ENCODE results near the gene CNN2. TPM values are rescaled to one million over a fixed set of nuclear protein-coding genes. Genes with fewer than 3 reads are reported as not detected.

CNN2 gene
- total and polyA plus RNA-seq, 2 of the 13 experiments (the other 11 are each of a cell fraction or from before 2014, with no cell fraction given) = 63.6 to 70.0 TPM

DNA sequence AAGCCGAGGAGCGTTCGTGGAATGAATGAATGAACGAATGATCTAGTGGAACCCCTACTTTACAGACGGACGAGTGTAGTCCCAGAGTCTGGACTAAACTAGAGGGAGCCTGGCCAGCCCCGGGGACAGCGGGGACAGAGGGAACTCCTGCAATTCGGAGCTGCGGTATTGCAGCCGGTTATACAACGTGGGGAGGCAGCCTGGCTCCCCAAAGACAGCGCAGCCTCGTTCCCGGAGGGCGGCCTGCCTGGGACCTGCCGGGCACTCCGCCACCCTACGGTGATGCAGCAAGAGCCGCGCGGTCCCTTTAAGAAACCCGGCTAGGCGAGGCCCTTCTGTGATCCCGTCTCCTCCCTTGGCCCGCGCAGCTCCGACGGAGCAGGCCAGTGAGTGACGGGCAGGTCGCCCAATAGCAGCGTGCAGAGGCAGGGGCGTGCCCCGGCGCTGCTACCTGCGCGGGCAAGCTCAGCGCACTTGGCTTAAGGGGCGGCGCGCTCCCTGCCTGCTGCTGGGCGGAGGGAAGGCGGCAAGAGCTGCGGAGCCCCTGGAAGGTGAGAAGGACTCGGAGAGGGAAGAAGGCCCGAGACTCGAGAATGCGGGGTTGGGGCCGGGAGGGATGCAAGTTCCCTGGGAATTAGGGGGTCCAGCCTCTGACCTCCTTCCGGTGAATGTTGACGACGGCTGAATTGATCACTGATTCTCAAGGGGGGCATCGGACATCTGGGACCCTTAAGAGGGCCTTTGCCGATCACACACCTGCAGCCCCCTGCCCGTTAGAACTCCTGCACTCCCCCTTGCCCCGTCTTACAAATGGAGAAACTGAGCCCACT is 13.5 kb downstream of the CNN2 start, which contains the start of gene ABCA7 (continued):
- TF ChIP-seq, protein P1, sequence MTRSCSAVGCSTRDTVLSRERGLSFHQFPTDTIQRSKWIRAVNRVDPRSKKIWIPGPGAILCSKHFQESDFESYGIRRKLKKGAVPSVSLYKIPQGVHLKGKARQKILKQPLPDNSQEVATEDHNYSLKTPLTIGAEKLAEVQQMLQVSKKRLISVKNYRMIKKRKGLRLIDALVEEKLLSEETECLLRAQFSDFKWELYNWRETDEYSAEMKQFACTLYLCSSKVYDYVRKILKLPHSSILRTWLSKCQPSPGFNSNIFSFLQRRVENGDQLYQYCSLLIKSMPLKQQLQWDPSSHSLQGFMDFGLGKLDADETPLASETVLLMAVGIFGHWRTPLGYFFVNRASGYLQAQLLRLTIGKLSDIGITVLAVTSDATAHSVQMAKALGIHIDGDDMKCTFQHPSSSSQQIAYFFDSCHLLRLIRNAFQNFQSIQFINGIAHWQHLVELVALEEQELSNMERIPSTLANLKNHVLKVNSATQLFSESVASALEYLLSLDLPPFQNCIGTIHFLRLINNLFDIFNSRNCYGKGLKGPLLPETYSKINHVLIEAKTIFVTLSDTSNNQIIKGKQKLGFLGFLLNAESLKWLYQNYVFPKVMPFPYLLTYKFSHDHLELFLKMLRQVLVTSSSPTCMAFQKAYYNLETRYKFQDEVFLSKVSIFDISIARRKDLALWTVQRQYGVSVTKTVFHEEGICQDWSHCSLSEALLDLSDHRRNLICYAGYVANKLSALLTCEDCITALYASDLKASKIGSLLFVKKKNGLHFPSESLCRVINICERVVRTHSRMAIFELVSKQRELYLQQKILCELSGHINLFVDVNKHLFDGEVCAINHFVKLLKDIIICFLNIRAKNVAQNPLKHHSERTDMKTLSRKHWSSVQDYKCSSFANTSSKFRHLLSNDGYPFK (CRISPR knock-in tag; IDR thresholded peaks at IDR 0.05; ENCODE audit: borderline replicate concordance) = peak; percentile 65; the same call in 1 of the 2 replicates
- TF ChIP-seq ZNF138 (CRISPR knock-in tag; IDR thresholded peaks at IDR 0.05; ENCODE audit: low read depth) (no peak), ZKSCAN5 (CRISPR knock-in tag; IDR thresholded peaks at IDR 0.05) (no peak), NFIB (CRISPR knock-in tag; IDR thresholded peaks at IDR 0.05; ENCODE audit: borderline replicate concordance) (no peak), ZNF207 (IDR thresholded peaks at IDR 0.05; ENCODE audit: borderline replicate concordance) (no peak), ELF1 (CRISPR knock-in tag; IDR thresholded peaks at IDR 0.05) (peak; percentile 63), PHF21A (CRISPR knock-in tag; IDR thresholded peaks at IDR 0.05) (peak; percentile 18; the same call in 1 of the 2 replicates), SRF (IDR thresholded peaks at IDR 0.05; ENCODE audit: low read depth, low read length) (no peak), MXI1 (IDR thresholded peaks at IDR 0.05; ENCODE audit: borderline replicate concordance, low read depth, low read length) (peak; percentile 78; the same call in 2 of the 3 replicates), ZSCAN20 (CRISPR knock-in tag; IDR thresholded peaks at IDR 0.05; ENCODE audit: borderline replicate concordance) (0 out of 2 replicates have a peak, but pooled peaks have one; percentile 50), TSC22D2 (CRISPR knock-in tag; IDR thresholded peaks at IDR 0.05; ENCODE audit: borderline replicate concordance) (no peak)
- TF ChIP-seq, protein P2, sequence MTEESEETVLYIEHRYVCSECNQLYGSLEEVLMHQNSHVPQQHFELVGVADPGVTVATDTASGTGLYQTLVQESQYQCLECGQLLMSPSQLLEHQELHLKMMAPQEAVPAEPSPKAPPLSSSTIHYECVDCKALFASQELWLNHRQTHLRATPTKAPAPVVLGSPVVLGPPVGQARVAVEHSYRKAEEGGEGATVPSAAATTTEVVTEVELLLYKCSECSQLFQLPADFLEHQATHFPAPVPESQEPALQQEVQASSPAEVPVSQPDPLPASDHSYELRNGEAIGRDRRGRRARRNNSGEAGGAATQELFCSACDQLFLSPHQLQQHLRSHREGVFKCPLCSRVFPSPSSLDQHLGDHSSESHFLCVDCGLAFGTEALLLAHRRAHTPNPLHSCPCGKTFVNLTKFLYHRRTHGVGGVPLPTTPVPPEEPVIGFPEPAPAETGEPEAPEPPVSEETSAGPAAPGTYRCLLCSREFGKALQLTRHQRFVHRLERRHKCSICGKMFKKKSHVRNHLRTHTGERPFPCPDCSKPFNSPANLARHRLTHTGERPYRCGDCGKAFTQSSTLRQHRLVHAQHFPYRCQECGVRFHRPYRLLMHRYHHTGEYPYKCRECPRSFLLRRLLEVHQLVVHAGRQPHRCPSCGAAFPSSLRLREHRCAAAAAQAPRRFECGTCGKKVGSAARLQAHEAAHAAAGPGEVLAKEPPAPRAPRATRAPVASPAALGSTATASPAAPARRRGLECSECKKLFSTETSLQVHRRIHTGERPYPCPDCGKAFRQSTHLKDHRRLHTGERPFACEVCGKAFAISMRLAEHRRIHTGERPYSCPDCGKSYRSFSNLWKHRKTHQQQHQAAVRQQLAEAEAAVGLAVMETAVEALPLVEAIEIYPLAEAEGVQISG (CRISPR knock-in tag; IDR thresholded peaks at IDR 0.05) = peak; percentile 67; the same call in 1 of the 2 replicates
- TF ChIP-seq, protein P3, sequence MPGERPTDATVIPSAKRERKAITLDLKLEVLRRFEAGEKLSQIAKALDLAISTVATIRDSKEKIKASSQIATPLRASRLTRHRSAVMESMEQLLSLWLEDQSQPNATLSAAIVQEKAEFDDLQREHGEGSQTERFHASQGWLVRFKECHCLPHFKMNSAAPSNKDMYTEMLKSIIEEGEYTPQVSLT (CRISPR knock-in tag; IDR thresholded peaks at IDR 0.05; ENCODE audit: borderline replicate concordance, low read depth) = no peak
- TF ChIP-seq, protein P4, sequence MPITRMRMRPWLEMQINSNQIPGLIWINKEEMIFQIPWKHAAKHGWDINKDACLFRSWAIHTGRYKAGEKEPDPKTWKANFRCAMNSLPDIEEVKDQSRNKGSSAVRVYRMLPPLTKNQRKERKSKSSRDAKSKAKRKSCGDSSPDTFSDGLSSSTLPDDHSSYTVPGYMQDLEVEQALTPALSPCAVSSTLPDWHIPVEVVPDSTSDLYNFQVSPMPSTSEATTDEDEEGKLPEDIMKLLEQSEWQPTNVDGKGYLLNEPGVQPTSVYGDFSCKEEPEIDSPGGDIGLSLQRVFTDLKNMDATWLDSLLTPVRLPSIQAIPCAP (CRISPR knock-in tag; IDR thresholded peaks at IDR 0.05; ENCODE audit: low read depth) = no peak
- TF ChIP-seq, protein P5, sequence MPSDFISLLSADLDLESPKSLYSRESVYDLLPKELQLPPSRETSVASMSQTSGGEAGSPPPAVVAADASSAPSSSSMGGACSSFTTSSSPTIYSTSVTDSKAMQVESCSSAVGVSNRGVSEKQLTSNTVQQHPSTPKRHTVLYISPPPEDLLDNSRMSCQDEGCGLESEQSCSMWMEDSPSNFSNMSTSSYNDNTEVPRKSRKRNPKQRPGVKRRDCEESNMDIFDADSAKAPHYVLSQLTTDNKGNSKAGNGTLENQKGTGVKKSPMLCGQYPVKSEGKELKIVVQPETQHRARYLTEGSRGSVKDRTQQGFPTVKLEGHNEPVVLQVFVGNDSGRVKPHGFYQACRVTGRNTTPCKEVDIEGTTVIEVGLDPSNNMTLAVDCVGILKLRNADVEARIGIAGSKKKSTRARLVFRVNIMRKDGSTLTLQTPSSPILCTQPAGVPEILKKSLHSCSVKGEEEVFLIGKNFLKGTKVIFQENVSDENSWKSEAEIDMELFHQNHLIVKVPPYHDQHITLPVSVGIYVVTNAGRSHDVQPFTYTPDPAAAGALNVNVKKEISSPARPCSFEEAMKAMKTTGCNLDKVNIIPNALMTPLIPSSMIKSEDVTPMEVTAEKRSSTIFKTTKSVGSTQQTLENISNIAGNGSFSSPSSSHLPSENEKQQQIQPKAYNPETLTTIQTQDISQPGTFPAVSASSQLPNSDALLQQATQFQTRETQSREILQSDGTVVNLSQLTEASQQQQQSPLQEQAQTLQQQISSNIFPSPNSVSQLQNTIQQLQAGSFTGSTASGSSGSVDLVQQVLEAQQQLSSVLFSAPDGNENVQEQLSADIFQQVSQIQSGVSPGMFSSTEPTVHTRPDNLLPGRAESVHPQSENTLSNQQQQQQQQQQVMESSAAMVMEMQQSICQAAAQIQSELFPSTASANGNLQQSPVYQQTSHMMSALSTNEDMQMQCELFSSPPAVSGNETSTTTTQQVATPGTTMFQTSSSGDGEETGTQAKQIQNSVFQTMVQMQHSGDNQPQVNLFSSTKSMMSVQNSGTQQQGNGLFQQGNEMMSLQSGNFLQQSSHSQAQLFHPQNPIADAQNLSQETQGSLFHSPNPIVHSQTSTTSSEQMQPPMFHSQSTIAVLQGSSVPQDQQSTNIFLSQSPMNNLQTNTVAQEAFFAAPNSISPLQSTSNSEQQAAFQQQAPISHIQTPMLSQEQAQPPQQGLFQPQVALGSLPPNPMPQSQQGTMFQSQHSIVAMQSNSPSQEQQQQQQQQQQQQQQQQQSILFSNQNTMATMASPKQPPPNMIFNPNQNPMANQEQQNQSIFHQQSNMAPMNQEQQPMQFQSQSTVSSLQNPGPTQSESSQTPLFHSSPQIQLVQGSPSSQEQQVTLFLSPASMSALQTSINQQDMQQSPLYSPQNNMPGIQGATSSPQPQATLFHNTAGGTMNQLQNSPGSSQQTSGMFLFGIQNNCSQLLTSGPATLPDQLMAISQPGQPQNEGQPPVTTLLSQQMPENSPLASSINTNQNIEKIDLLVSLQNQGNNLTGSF (CRISPR knock-in tag; IDR thresholded peaks at IDR 0.05) = no peak

All from HepG2 (cell line).